HepG2 (cell line): ENCODE results near the gene WDR41. TPM values are rescaled to one million over a fixed set of nuclear protein-coding genes. Genes with fewer than 3 reads are reported as not detected.
A peak's percentile ranks its signal among the peaks of the same experiment; 100 is the strongest.

Source experiments
- CREB1 ChIP-seq, 2 experiments: fragments of 450-650 bp in 1 of 2; IDR thresholded peaks; 2 replicates each; pipeline ENCODE4 v1.6.1; 2016 to 2017; ENCODE audit warnings: control low read depth in 1 of 2, mild to moderate bottlenecking in 1 of 2, missing compliant biosample characterization in 1 of 2, missing genetic modification characterization in 1 of 2
- ELF4 ChIP-seq: sonication (generic); formaldehyde crosslinking; IDR thresholded peaks from 2 replicates; pipeline ENCODE4 v1.5.0; 2020; ENCODE audit warnings: missing genetic modification reagents, mild to moderate bottlenecking, moderate library complexity, borderline replicate concordance
- HBP1 ChIP-seq: IDR thresholded peaks from 2 replicates; pipeline ENCODE4 v1.6.1; 2016; ENCODE audit warnings: low read depth, control low read depth
- HCFC1 ChIP-seq: fragments of 150-350 bp; IDR thresholded peaks from 2 replicates; pipeline ENCODE4 v1.6.1; 2014; ENCODE audit warnings: low read depth, low read length
- HNRNPLL ChIP-seq: fragments of 200-400 bp; formaldehyde crosslinking; IDR thresholded peaks from 2 replicates; pipeline ENCODE4 v1.6.1; 2017; ENCODE audit warnings: mild to moderate bottlenecking, low read depth, low read length; ENCODE audit not compliant: poor library complexity, severe bottlenecking
- IKZF5 ChIP-seq: IDR thresholded peaks from 2 replicates; pipeline ENCODE4 v1.6.1; 2018; ENCODE audit warnings: missing genetic modification reagents, mild to moderate bottlenecking, missing compliant biosample characterization
- PRDM15 ChIP-seq: sonication (generic); formaldehyde crosslinking; IDR thresholded peaks from 2 replicates; pipeline ENCODE4 v1.4.0; 2020; ENCODE audit warnings: missing genetic modification reagents
- REXO4 ChIP-seq: sonication (generic); formaldehyde crosslinking; IDR thresholded peaks from 2 replicates; pipeline ENCODE4 v1.8.0; 2022; ENCODE audit warnings: missing genetic modification reagents, mild to moderate bottlenecking, borderline replicate concordance
- SMAD1 ChIP-seq: sonication (generic); formaldehyde crosslinking; IDR thresholded peaks from 2 replicates; pipeline ENCODE4 v1.4.0; 2020; ENCODE audit warnings: missing genetic modification reagents, low read depth, mild to moderate bottlenecking, borderline replicate concordance
- TBP ChIP-seq: sonication (generic); formaldehyde crosslinking; IDR thresholded peaks from 2 replicates; pipeline ENCODE4 v1.5.0; 2020; ENCODE audit warnings: missing genetic modification reagents
- TRIM24 ChIP-seq: sonication (generic); formaldehyde crosslinking; IDR thresholded peaks from 2 replicates; pipeline ENCODE4 v1.8.0; 2022; ENCODE audit warnings: mild to moderate bottlenecking, missing genetic modification reagents
- ZNF17 ChIP-seq: sonication (generic); formaldehyde crosslinking; IDR thresholded peaks from 2 replicates; pipeline ENCODE4 v1.5.0; 2020; ENCODE audit warnings: mild to moderate bottlenecking, missing genetic modification reagents
- ZNF207 ChIP-seq: fragments of 450-650 bp; IDR thresholded peaks from 2 replicates; pipeline ENCODE4 v1.6.1; 2016; ENCODE audit warnings: antibody characterized with exemption, borderline replicate concordance
- ZNF326 ChIP-seq: sonication (generic); formaldehyde crosslinking; IDR thresholded peaks from 2 replicates; pipeline ENCODE4 v1.4.0; 2020; ENCODE audit warnings: missing genetic modification reagents, borderline replicate concordance
- ZNF44 ChIP-seq: sonication (generic); formaldehyde crosslinking; IDR thresholded peaks from 2 replicates; pipeline ENCODE4 v1.5.1; 2020; ENCODE audit warnings: mild to moderate bottlenecking, missing genetic modification reagents
- ZNF451 ChIP-seq: sonication (generic); formaldehyde crosslinking; IDR thresholded peaks from 2 replicates; pipeline ENCODE4 v1.5.0; 2020; ENCODE audit warnings: mild to moderate bottlenecking, missing genetic modification reagents
- ZNF761 ChIP-seq: sonication (generic); formaldehyde crosslinking; conservative IDR thresholded peaks from 2 replicates; pipeline ENCODE4 v1.4.0; 2020; ENCODE audit warnings: mild to moderate bottlenecking, missing genetic modification reagents
- ZNF788 ChIP-seq: sonication (generic); formaldehyde crosslinking; IDR thresholded peaks from 2 replicates; pipeline ENCODE4 v1.5.0; 2020; ENCODE audit warnings: mild to moderate bottlenecking, missing genetic modification reagents, borderline replicate concordance
- ZXDC ChIP-seq: sonication (generic); formaldehyde crosslinking; IDR thresholded peaks from 2 replicates; pipeline ENCODE4 v1.5.0; 2020; ENCODE audit warnings: mild to moderate bottlenecking, missing genetic modification reagents
- polyA plus RNA-seq, 8 experiments: library from polyadenylated mRNA; depleted of rRNA in 3 of 8; stranded (reverse) in 7 of 8; unstranded in 1 of 8; fragments of >200 nt; fragmentation: Illumina TruSeq in 4 of 8; extraction: Trizol in 4 of 8; gene quantifications; 2 replicates each; pipeline versions ENCODE4 v1.2.1 to v1.2.3, GENCODE V29; 2011 to 2016; ENCODE audit warnings: low read depth in 4 of 8, missing spikeins in 1 of 8, mixed read lengths in 1 of 8; ENCODE audit not compliant: insufficient read depth in 1 of 8
- total RNA-seq, 5 experiments: library from RNA; depleted of rRNA; stranded (reverse); fragments of >200 nt; fragmentation: Illumina TruSeq; extraction: Trizol; gene quantifications; 2 replicates each; pipeline ENCODE4 v1.2.3, GENCODE V29; 2016; ENCODE audit warnings: low read depth in 1 of 5

Gene WDR41
- total and polyA plus RNA-seq, 2 of the 13 experiments (the other 11 are each of a cell fraction or from before 2014, with no cell fraction given): 18.9 to 39.3 TPM

GRCh38 chr5:77491783-77492652 lies at the start of gene WDR41 (continued):
- TF ChIP-seq PRDM15 (CRISPR knock-in tag) (no peak; the same call in 1 of the 2 replicates), HBP1 (CRISPR knock-in tag) (no peak; the same call in 1 of the 2 replicates), ZNF17 (no peak), HNRNPLL (peak; percentile 99), ZNF451 (CRISPR knock-in tag) (no peak), CREB1 (IDR thresholded peaks at IDR 0.05) (no peak), CREB1 (CRISPR knock-in tag; IDR thresholded peaks at IDR 0.05) (no peak), IKZF5 (peak; percentile 64), REXO4 (no peak), ZNF44 (CRISPR knock-in tag) (no peak), TRIM24 (CRISPR knock-in tag) (no peak), ZNF788 (CRISPR knock-in tag) (0 out of 2 replicates have a peak, but pooled peaks have one; percentile 65), ZNF207 (no peak), ELF4 (no peak), SMAD1 (CRISPR knock-in tag) (peak; percentile 78; the same call in 1 of the 2 replicates), TBP (CRISPR knock-in tag) (no peak), ZNF326 (no peak), HCFC1 (no peak), ZNF761 (CRISPR knock-in tag) (peak; percentile 58; the same call in 1 of the 2 replicates), ZXDC (no peak)
